ENCODE results near the gene KIF1C.
"Not testable (repeated sequence)": the region's sequence is repeated elsewhere in the genome, so short reads cannot be mapped to it uniquely, and the experiment has no call there.

The KIF1C gene

GRCh38 chr17:5022171-5022711 is 24.5 kb downstream of the KIF1C start:
- no peak for DNase-seq (ENCODE audit: low read depth)
- TF ChIP-seq CTCF (IDR thresholded peaks at IDR 0.05; ENCODE audit: control insufficient read depth, extremely low read depth, insufficient read depth): no peak

GRCh38 chr17:5023588-5024147 is 25.9 kb downstream of the KIF1C start:
- no peak for TF ChIP-seq CTCF (IDR thresholded peaks at IDR 0.05; ENCODE audit: control insufficient read depth, extremely low read depth, insufficient read depth)
- DNase-seq (ENCODE audit: low read depth): no peak
- H3K4me3 ChIP-seq (ENCODE audit: low read depth, low read length): no peak overlapping the region

More at GRCh38 chr17:5022171-5022711, 24.5 kb downstream of the KIF1C start:
- H3K4me3 ChIP-seq (ENCODE audit: low read depth, low read length): no peak overlapping the region

GRCh38 chr17:5024604-5025003 is 26.9 kb downstream of the KIF1C start:
- DNase-seq (ENCODE audit: low read depth): no peak
- TF ChIP-seq CTCF (IDR thresholded peaks at IDR 0.05; ENCODE audit: control insufficient read depth, extremely low read depth, insufficient read depth): no peak

GRCh38 chr17:5027299-5027698 is 29.5 kb downstream of the KIF1C start:
- no peak overlapping the region for H3K4me3 ChIP-seq (ENCODE audit: low read depth, low read length)
- no peak for DNase-seq (ENCODE audit: low read depth)
- TF ChIP-seq CTCF (IDR thresholded peaks at IDR 0.05; ENCODE audit: control insufficient read depth, extremely low read depth, insufficient read depth): no peak

More at GRCh38 chr17:5024604-5025003, 26.9 kb downstream of the KIF1C start:
- no peak overlapping the region for H3K4me3 ChIP-seq (ENCODE audit: low read depth, low read length)

- TF ChIP-seq CTCF (IDR thresholded peaks at IDR 0.05; ENCODE audit: control insufficient read depth, extremely low read depth, insufficient read depth): no peak
- no peak overlapping the region for H3K4me3 ChIP-seq (ENCODE audit: low read depth, low read length)
These were observed 30.2 kb downstream of the KIF1C start for GRCh38 chr17:5027916-5028315.

GRCh38 chr17:5030168-5030567 is 32.4 kb downstream of the KIF1C start:
- not testable (repeated sequence) for H3K4me3 ChIP-seq (ENCODE audit: low read depth, low read length); DNase-seq (ENCODE audit: low read depth)

More at GRCh38 chr17:5027916-5028315, 30.2 kb downstream of the KIF1C start:
- DNase-seq (ENCODE audit: low read depth): no peak

- peak; percentile 45 for DNase-seq (ENCODE audit: low read depth)
- H3K4me3 ChIP-seq (ENCODE audit: low read depth, low read length): peak overlapping the region; percentile 35
- peak; percentile 67 for TF ChIP-seq CTCF (IDR thresholded peaks at IDR 0.05; ENCODE audit: control insufficient read depth, extremely low read depth, insufficient read depth)
These were observed 33.8 kb downstream of the KIF1C start for GRCh38 chr17:5031365-5032082.
